CD4-positive, alpha-beta T cell treated with Interleukin-17A for 4 hours (primary cell): ENCODE data around the gene FAM174C.
A peak's percentile ranks its signal among the peaks of the same experiment; 100 is the strongest.

Experiments used
- DNase-seq: peaks from one replicate; pipeline ENCODE4 v3.0.0-alpha.2; 2020; ENCODE audit warnings: mixed read lengths

FAM174C gene

GRCh38 chr19:1275260-1275975, at the start of gene FAM174C:
Gene FAM174C, plus strand, starts transcription at chr19:1275530. Its CDS starts 20 bp downstream, at chr19:1275550.
- peak; percentile 97 for DNase-seq

GRCh38 chr19:1226227-1226518, 49.2 kb upstream of the FAM174C start:
- no peak for DNase-seq

GRCh38 chr19:1226522-1227303, 48.6 kb upstream of the FAM174C start:
- DNase-seq: no peak

GRCh38 chr19:1227304-1228054, 47.9 kb upstream of the FAM174C start:
- DNase-seq: no peak

- DNase-seq: no peak
These were observed 47.0 kb upstream of the FAM174C start for GRCh38 chr19:1228161-1228957.

- no peak for DNase-seq
These were observed 46.0 kb upstream of the FAM174C start for GRCh38 chr19:1229056-1229923.

GRCh38 chr19:1229924-1230782, 45.2 kb upstream of the FAM174C start:
- no peak for DNase-seq

GRCh38 chr19:1230783-1231489, 44.4 kb upstream of the FAM174C start:
- no peak for DNase-seq

- no peak for DNase-seq
These were observed 43.3 kb upstream of the FAM174C start for GRCh38 chr19:1231729-1232637.

GRCh38 chr19:1232652-1233072, 42.7 kb upstream of the FAM174C start:
- DNase-seq: no peak

GRCh38 chr19:1233115-1233667, 42.1 kb upstream of the FAM174C start:
- DNase-seq: no peak

GRCh38 chr19:1234051-1234954, 41.0 kb upstream of the FAM174C start:
- DNase-seq: no peak

- no peak for DNase-seq
These were observed 40.4 kb upstream of the FAM174C start for GRCh38 chr19:1234955-1235380.

- DNase-seq: no peak
These were observed 39.4 kb upstream of the FAM174C start for GRCh38 chr19:1235625-1236538.

- no peak for DNase-seq
These were observed 38.8 kb upstream of the FAM174C start for GRCh38 chr19:1236576-1236975.

- no peak for DNase-seq
These were observed 38.2 kb upstream of the FAM174C start for GRCh38 chr19:1237027-1237659.
